Panc1 (cell line): ENCODE data around the gene SERP2. TPM values are rescaled to one million over a fixed set of nuclear protein-coding genes. Genes with fewer than 3 reads are reported as not detected.

Experiments
- ATAC-seq: fragments of 200-7000 bp; cut with Tn5 transposase; 2 replicates; pipeline ENCODE4 v1.9.1; 2020; ENCODE audit warnings: mild to moderate bottlenecking, moderate library complexity
- BruUV-seq: library from RNA; stranded (reverse); fragments of 400-500 nt; replicated peaks from 2 replicates; lab custom pipeline; 2021; lab: Mats Ljungman, UMichigan
- CTCF ChIA-PET: fragments of 300-600 bp; sonication (Branson Sonifier 250); formaldehyde crosslinking; loops from one replicate; lab custom pipeline; 2022; ENCODE audit warnings: antibody characterized with exemption; lab: Charles Lee
- POLR2A ChIA-PET: fragments of 300-600 bp; sonication (Branson Sonifier 250); formaldehyde crosslinking; loops from one replicate; lab custom pipeline; 2022; ENCODE audit warnings: antibody characterized with exemption; lab: Charles Lee
- DNase-seq: peaks from one replicate; pipeline ENCODE4 v3.0.0-alpha.2; 2010; ENCODE audit warnings: low read depth, low spot score
- H3K27ac ChIP-seq: 2 replicates; pipeline ENCODE4 v1.5.1; 2011; ENCODE audit warnings: mild to moderate bottlenecking, low read length, inconsistent platforms
- H3K27me3 ChIP-seq: fragments of 200-500 bp; sonication (Bioruptor generic); 2 replicates; pipeline ENCODE4 v1.6.0; 2014; ENCODE audit warnings: low read length, inconsistent platforms; ENCODE audit not compliant: control insufficient read depth, insufficient read depth
- H3K36me3 ChIP-seq: fragments of 200-500 bp; sonication (Bioruptor generic); 2 replicates; pipeline ENCODE4 v1.5.1; 2014; ENCODE audit warnings: inconsistent platforms, mild to moderate bottlenecking, low read length, moderate library complexity; ENCODE audit not compliant: control insufficient read depth, insufficient read depth
- H3K4me1 ChIP-seq: 2 replicates; pipeline ENCODE4 v1.5.1; 2011; ENCODE audit warnings: inconsistent platforms, mild to moderate bottlenecking, low read length, moderate library complexity; ENCODE audit not compliant: control insufficient read depth, insufficient read depth
- H3K4me3 ChIP-seq, 2 experiments: 2 replicates each; pipeline ENCODE4 v1.5.1; 2011 to 2012; ENCODE audit warnings: low read depth in 2 of 2, low read length in 2 of 2, mild to moderate bottlenecking in 2 of 2, inconsistent platforms in 1 of 2, moderate library complexity in 1 of 2
- H3K9me3 ChIP-seq: fragments of 200-500 bp; sonication (Bioruptor generic); 2 replicates; pipeline ENCODE4 v1.5.1; 2014; ENCODE audit warnings: low read depth, mild to moderate bottlenecking, inconsistent platforms, low read length, moderate library complexity; ENCODE audit not compliant: control insufficient read depth, insufficient read depth
- POLR2AphosphoS5 ChIP-seq: IDR thresholded peaks from 2 replicates; pipeline ENCODE4 v1.6.1; 2012; ENCODE audit warnings: mild to moderate bottlenecking, low read depth, low read length, moderate library complexity
- SIN3A ChIP-seq: IDR thresholded peaks from 2 replicates; pipeline ENCODE4 v1.6.1; 2012; ENCODE audit warnings: low read depth, mild to moderate bottlenecking, low read length, moderate library complexity, borderline replicate concordance; ENCODE audit not compliant: insufficient read depth
- TCF7L2 ChIP-seq: IDR thresholded peaks from 2 replicates; pipeline ENCODE4 v1.6.1; 2011; ENCODE audit warnings: mild to moderate bottlenecking, low read depth, low read length, inconsistent platforms
- in situ Hi-C: cut with HindIII; loops from 2 replicates; pipeline ENCODE4 v1.10.0; 2016; ENCODE audit warnings: low sequenced_read_pairs, low pct_unique_long_range_greater_than_20kb
- intact Hi-C: fragments of 100-400 bp; cut with micrococcal nuclease; formaldehyde crosslinking; loops from one replicate; pipeline ENCODE4 v1.10.0; 2022; ENCODE audit not compliant: unreplicated experiment
- total RNA-seq: library from RNA; stranded (reverse); gene quantifications from one replicate; pipeline ENCODE4 v1.2.1, GENCODE V29; 2021; ENCODE audit not compliant: unreplicated experiment
- TF ChIP-seq, protein P1 (sequence below), 2 experiments: IDR thresholded peaks; 2 replicates each; pipeline ENCODE4 v1.6.1; 2011 to 2012; ENCODE audit warnings: low read depth in 2 of 2, control low read depth in 1 of 2, low read length in 1 of 2, mild to moderate bottlenecking in 1 of 2, moderate library complexity in 1 of 2; ENCODE audit not compliant: insufficient read depth in 1 of 2
- TF ChIP-seq, protein P2 (sequence below): fragments of 450-650 bp; IDR thresholded peaks from 2 replicates; pipeline ENCODE4 v1.5.1; 2017; ENCODE audit warnings: mild to moderate bottlenecking

The SERP2 gene
- total RNA-seq, 1 experiment from 2014 or later: 0.18 TPM

DNA sequence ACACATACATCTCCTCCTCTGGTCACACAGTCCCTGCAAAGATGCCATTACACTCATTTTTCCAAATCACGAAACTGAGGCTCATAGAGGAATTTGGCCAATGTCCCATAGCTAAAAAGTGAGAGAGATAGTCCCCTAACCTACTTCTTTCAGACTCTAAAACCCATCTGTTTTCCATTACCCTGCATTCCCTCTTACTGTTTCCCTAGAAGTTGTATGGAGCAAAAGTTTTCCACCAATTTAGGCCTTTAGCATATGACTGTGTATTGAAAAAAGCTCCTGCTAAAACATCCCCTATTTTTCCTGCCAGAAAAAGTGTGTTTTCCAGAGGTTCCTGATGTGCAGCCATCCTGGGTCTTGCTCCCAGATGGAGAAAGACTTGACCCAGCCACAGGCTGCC, 16.3 kb downstream of the SERP2 start:
- POLR2A ChIA-PET: no interaction called here
- Histone ChIP-seq H3K9me3 (no peaks in the 10 kb centered on the region), H3K27me3 (no peaks in the 10 kb centered on the region), H3K4me1 (no peaks in the 10 kb centered on the region), H3K36me3 (no peaks in the 10 kb centered on the region), H3K4me3 (no peak overlapping the region), H3K27ac (no peak overlapping the region)
- in situ Hi-C loops (no loop called here), intact Hi-C loops (no loop called here)
- no peak for DNase-seq
- no peak for ATAC-seq
- no TSS peak for BruUV-seq
- TF ChIP-seq SIN3A (no peak), TCF7L2 (no peak), POLR2AphosphoS5 (no peak)
- TF ChIP-seq, protein P1, sequence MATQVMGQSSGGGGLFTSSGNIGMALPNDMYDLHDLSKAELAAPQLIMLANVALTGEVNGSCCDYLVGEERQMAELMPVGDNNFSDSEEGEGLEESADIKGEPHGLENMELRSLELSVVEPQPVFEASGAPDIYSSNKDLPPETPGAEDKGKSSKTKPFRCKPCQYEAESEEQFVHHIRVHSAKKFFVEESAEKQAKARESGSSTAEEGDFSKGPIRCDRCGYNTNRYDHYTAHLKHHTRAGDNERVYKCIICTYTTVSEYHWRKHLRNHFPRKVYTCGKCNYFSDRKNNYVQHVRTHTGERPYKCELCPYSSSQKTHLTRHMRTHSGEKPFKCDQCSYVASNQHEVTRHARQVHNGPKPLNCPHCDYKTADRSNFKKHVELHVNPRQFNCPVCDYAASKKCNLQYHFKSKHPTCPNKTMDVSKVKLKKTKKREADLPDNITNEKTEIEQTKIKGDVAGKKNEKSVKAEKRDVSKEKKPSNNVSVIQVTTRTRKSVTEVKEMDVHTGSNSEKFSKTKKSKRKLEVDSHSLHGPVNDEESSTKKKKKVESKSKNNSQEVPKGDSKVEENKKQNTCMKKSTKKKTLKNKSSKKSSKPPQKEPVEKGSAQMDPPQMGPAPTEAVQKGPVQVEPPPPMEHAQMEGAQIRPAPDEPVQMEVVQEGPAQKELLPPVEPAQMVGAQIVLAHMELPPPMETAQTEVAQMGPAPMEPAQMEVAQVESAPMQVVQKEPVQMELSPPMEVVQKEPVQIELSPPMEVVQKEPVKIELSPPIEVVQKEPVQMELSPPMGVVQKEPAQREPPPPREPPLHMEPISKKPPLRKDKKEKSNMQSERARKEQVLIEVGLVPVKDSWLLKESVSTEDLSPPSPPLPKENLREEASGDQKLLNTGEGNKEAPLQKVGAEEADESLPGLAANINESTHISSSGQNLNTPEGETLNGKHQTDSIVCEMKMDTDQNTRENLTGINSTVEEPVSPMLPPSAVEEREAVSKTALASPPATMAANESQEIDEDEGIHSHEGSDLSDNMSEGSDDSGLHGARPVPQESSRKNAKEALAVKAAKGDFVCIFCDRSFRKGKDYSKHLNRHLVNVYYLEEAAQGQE (IDR thresholded peaks at IDR 0.05; ENCODE audit: insufficient read depth in 1 of 2, low read depth in 2 of 2, low read length in 1 of 2): no peak
- TF ChIP-seq, protein P2, sequence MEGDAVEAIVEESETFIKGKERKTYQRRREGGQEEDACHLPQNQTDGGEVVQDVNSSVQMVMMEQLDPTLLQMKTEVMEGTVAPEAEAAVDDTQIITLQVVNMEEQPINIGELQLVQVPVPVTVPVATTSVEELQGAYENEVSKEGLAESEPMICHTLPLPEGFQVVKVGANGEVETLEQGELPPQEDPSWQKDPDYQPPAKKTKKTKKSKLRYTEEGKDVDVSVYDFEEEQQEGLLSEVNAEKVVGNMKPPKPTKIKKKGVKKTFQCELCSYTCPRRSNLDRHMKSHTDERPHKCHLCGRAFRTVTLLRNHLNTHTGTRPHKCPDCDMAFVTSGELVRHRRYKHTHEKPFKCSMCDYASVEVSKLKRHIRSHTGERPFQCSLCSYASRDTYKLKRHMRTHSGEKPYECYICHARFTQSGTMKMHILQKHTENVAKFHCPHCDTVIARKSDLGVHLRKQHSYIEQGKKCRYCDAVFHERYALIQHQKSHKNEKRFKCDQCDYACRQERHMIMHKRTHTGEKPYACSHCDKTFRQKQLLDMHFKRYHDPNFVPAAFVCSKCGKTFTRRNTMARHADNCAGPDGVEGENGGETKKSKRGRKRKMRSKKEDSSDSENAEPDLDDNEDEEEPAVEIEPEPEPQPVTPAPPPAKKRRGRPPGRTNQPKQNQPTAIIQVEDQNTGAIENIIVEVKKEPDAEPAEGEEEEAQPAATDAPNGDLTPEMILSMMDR: no peak
- CTCF ChIA-PET: no interaction called here

- no peaks in the 10 kb centered on the region for H3K27me3 ChIP-seq
- no peaks in the 10 kb centered on the region for H3K4me1 ChIP-seq
- intact Hi-C loops: no loop called here
- ChIA-PET CTCF (no interaction called here), POLR2A (no interaction called here)
- no peak overlapping the region for H3K4me3 ChIP-seq
- DNase-seq (no peak), ATAC-seq (no peak)
- H3K27ac ChIP-seq: no peak overlapping the region
- TF ChIP-seq, protein P1 (IDR thresholded peaks at IDR 0.05; ENCODE audit: insufficient read depth in 1 of 2, low read depth in 2 of 2, low read length in 1 of 2): no peak
- in situ Hi-C loops: no loop called here
- BruUV-seq: no TSS peak
- H3K36me3 ChIP-seq: no peaks in the 10 kb centered on the region
- H3K9me3 ChIP-seq: no peaks in the 10 kb centered on the region
These were observed 19.8 kb downstream of the SERP2 start for GRCh38 chr13:44393391-44393790.
